ENCODE measurements around the gene ANKRD37. TPM values are rescaled to one million over a fixed set of nuclear protein-coding genes. Genes with fewer than 3 reads are reported as not detected.

ANKRD37 gene
- total and polyA plus RNA-seq, 4 donors = 1.2 to 7.9 (median 3.4) TPM

DNA sequence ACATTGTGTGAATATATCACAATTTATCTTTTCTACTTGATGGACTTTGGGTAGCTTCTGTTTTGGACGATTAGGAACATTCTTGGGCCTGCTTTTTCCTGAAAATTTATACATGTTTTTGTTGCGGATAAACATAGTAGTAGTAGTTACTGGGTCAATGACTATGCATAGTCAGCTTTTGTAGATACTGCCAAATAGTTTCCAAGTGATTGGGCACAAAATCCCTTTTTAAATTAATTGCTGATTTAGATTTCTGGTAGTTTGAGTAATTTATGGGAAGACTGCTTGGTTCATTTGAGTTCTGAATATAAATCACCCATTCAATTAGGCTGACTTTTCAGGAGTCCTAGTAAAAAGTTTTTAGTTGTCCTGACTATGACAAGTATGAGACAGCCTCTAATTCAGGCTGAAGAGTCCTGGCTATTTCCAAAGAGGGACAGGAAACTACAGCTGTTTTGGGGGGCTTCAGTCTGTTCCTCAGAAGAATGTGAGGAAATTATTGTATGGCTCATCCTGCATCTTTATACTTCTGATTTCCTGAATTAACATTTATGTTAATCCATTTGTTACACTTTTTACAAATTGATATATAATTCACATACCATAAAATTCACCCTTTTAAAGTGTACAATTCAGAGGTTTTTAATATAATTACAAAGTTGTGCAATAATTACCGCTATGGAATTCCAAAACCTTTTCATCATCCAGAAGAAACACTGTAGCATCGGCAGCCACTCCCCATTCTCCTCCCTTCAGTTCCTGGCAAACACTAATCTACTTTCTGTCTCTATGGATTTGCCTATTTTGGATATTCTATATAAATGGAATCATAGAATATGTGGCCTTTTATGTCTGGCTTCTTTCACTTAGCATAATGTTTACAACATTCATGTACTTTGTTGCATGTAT lies 15.1 kb upstream of the ANKRD37 start:
- H3K4me1 ChIP-seq (ENCODE audit: control insufficient read depth in 4 of 4, insufficient read depth in 4 of 4, low read length in 3 of 4) = peaks cover 0 to 5% (median 1%) of the 10 kb centered on the region in 4 donors
- 54% methylated on average over 4 of the region's 4 CpGs for WGBS
- no peaks in the 10 kb centered on the region for H3K27me3 ChIP-seq (ENCODE audit: control insufficient read depth in 4 of 4, insufficient read depth in 4 of 4, low read length in 3 of 4)
- no peak overlapping the region for H3K4me3 ChIP-seq (ENCODE audit: low read depth in 1 of 3, low read length in 3 of 3)
- TF ChIP-seq GABPA (IDR thresholded peaks at IDR 0.05 in 1 of 2, conservative IDR thresholded peaks at IDR 0.05 in 1 of 2) = no peak
- no peak overlapping the region for H3K27ac ChIP-seq (ENCODE audit: low read depth in 1 of 2, low read length in 2 of 2)
- no peak for DNase-seq (ENCODE audit: low spot score)
- no peak overlapping the region for H3K9ac ChIP-seq (ENCODE audit: low read depth in 1 of 2, low read length in 2 of 2)
- H3K36me3 ChIP-seq (ENCODE audit: control insufficient read depth in 4 of 4, insufficient read depth in 3 of 4, low read depth in 1 of 4, low read length in 3 of 4) = no peaks in the 10 kb centered on the region
- H3K9me3 ChIP-seq (ENCODE audit: control insufficient read depth in 4 of 4, low read length in 3 of 4) = peaks cover 0 to 4% (median 0%) of the 10 kb centered on the region in 4 donors

DNA sequence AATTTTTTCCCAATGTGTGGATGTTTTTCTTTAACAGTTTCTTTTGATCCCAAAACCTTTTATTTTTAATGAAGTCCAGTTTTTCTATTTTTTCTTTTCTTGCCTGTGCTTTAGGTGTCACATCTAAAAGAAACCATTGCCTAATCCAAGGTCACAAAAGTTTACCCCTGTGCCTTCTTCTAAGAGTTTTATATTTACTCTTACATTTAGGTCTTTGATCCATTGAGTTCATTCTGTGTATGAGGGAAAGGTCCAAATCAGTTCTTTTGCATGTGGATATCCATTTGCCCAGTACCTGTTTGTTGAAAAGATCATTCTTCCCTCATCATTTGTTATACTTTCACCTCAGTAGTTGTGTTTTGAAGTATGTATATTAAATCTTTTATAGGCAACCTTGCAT lies 13.9 kb upstream of the ANKRD37 start:
- H3K9me3 ChIP-seq (ENCODE audit: control insufficient read depth in 4 of 4, low read length in 3 of 4) = peaks cover 0 to 4% (median 0%) of the 10 kb centered on the region in 4 donors
- DNase-seq (ENCODE audit: low spot score) = no peak
- no peak overlapping the region for H3K4me3 ChIP-seq (ENCODE audit: low read depth in 1 of 3, low read length in 3 of 3)
- no peaks in the 10 kb centered on the region for H3K36me3 ChIP-seq (ENCODE audit: control insufficient read depth in 4 of 4, insufficient read depth in 3 of 4, low read depth in 1 of 4, low read length in 3 of 4)
- no peaks in the 10 kb centered on the region for H3K27me3 ChIP-seq (ENCODE audit: control insufficient read depth in 4 of 4, insufficient read depth in 4 of 4, low read length in 3 of 4)
- H3K27ac ChIP-seq (ENCODE audit: low read depth in 1 of 2, low read length in 2 of 2) = no peak overlapping the region
- no peak for TF ChIP-seq RAD21 (IDR thresholded peaks at IDR 0.05)
- H3K9ac ChIP-seq (ENCODE audit: low read depth in 1 of 2, low read length in 2 of 2) = no peak overlapping the region
- H3K4me1 ChIP-seq (ENCODE audit: control insufficient read depth in 4 of 4, insufficient read depth in 4 of 4, low read length in 3 of 4) = peaks cover 0 to 5% (median 1%) of the 10 kb centered on the region in 4 donors

DNA sequence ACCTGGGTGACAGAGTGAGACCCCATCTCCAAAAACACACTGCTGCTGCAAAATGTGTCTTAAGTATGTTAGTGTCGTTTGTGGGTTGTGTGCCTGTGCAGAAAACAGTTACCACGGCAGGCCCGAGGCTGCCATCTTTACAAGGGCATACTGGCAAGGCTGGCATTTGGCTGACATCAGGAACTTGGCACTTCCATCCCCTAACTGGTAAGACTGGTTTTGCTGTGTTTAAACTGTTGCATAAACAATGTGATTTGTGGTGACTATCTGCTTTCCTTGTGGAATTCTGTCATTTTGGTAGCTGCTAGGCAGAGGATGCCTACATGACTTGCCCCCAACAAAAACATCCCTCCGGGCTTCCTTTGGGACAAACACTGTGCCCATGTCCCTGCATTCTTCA lies 13.2 kb upstream of the ANKRD37 start:
- WGBS = 94% methylated on average over 4 of the region's 4 CpGs
- H3K9ac ChIP-seq (ENCODE audit: low read depth in 1 of 2, low read length in 2 of 2) = no peak overlapping the region
- peaks cover 0 to 4% (median 0%) of the 10 kb centered on the region in 4 donors for H3K9me3 ChIP-seq (ENCODE audit: control insufficient read depth in 4 of 4, low read length in 3 of 4)
- no peak for DNase-seq (ENCODE audit: low spot score)
- H3K4me3 ChIP-seq (ENCODE audit: low read depth in 1 of 3, low read length in 3 of 3) = no peak overlapping the region
- no peaks in the 10 kb centered on the region for H3K36me3 ChIP-seq (ENCODE audit: control insufficient read depth in 4 of 4, insufficient read depth in 3 of 4, low read depth in 1 of 4, low read length in 3 of 4)
- TF ChIP-seq YY1 (IDR thresholded peaks at IDR 0.05) = no peak
- no peak for TF ChIP-seq HNF4A (conservative IDR thresholded peaks at IDR 0.05)
- TF ChIP-seq, protein P1, sequence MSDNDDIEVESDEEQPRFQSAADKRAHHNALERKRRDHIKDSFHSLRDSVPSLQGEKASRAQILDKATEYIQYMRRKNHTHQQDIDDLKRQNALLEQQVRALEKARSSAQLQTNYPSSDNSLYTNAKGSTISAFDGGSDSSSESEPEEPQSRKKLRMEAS (IDR thresholded peaks at IDR 0.05) = no peak
- TF ChIP-seq TAF1 (conservative IDR thresholded peaks at IDR 0.05) = no peak
- TF ChIP-seq, protein P2, sequence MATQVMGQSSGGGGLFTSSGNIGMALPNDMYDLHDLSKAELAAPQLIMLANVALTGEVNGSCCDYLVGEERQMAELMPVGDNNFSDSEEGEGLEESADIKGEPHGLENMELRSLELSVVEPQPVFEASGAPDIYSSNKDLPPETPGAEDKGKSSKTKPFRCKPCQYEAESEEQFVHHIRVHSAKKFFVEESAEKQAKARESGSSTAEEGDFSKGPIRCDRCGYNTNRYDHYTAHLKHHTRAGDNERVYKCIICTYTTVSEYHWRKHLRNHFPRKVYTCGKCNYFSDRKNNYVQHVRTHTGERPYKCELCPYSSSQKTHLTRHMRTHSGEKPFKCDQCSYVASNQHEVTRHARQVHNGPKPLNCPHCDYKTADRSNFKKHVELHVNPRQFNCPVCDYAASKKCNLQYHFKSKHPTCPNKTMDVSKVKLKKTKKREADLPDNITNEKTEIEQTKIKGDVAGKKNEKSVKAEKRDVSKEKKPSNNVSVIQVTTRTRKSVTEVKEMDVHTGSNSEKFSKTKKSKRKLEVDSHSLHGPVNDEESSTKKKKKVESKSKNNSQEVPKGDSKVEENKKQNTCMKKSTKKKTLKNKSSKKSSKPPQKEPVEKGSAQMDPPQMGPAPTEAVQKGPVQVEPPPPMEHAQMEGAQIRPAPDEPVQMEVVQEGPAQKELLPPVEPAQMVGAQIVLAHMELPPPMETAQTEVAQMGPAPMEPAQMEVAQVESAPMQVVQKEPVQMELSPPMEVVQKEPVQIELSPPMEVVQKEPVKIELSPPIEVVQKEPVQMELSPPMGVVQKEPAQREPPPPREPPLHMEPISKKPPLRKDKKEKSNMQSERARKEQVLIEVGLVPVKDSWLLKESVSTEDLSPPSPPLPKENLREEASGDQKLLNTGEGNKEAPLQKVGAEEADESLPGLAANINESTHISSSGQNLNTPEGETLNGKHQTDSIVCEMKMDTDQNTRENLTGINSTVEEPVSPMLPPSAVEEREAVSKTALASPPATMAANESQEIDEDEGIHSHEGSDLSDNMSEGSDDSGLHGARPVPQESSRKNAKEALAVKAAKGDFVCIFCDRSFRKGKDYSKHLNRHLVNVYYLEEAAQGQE (IDR thresholded peaks at IDR 0.05) = no peak
- TF ChIP-seq, protein P3, sequence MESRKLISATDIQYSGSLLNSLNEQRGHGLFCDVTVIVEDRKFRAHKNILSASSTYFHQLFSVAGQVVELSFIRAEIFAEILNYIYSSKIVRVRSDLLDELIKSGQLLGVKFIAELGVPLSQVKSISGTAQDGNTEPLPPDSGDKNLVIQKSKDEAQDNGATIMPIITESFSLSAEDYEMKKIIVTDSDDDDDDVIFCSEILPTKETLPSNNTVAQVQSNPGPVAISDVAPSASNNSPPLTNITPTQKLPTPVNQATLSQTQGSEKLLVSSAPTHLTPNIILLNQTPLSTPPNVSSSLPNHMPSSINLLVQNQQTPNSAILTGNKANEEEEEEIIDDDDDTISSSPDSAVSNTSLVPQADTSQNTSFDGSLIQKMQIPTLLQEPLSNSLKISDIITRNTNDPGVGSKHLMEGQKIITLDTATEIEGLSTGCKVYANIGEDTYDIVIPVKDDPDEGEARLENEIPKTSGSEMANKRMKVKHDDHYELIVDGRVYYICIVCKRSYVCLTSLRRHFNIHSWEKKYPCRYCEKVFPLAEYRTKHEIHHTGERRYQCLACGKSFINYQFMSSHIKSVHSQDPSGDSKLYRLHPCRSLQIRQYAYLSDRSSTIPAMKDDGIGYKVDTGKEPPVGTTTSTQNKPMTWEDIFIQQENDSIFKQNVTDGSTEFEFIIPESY (IDR thresholded peaks at IDR 0.05) = no peak
- no peak for TF ChIP-seq NR2F2 (IDR thresholded peaks at IDR 0.05)
- no peak overlapping the region for H3K27ac ChIP-seq (ENCODE audit: low read depth in 1 of 2, low read length in 2 of 2)
- peaks cover 0 to 5% (median 1%) of the 10 kb centered on the region in 4 donors for H3K4me1 ChIP-seq (ENCODE audit: control insufficient read depth in 4 of 4, insufficient read depth in 4 of 4, low read length in 3 of 4)
- H3K27me3 ChIP-seq (ENCODE audit: control insufficient read depth in 4 of 4, insufficient read depth in 4 of 4, low read length in 3 of 4) = no peaks in the 10 kb centered on the region
